ENCODE results near the gene KCTD10. TPM values are rescaled to one million over a fixed set of nuclear protein-coding genes. Genes with fewer than 3 reads are reported as not detected.

KCTD10 gene
- polyA plus RNA-seq, 2 of the 4 experiments (the other 2 are of a cell fraction): 43.5 to 50.4 TPM

- no peak overlapping the region for H3K27ac ChIP-seq
- FAIRE-seq (no peak), DNase-seq (ENCODE audit: low read depth in 1 of 2, low spot score in 1 of 2) (no peak), ATAC-seq (no peak)
- ChIA-PET POLR2A (no interaction called here), CTCF (interaction anchor here (0.8 to 2.8 kb wide), 4 partner anchors 10 to 271 kb away, joined by 3 to 16 read pairs (median 4); no protein-coding TSS in a partner anchor)
- 83% methylated on average over 3 of the region's 3 CpGs for WGBS (ENCODE audit: missing lambda C conversion rate)
- H3K4me3 ChIP-seq: no peak overlapping the region
- H3K9me3 ChIP-seq: no peaks in the 10 kb centered on the region
- no peak for TF ChIP-seq NR3C1 (IDR thresholded peaks at IDR 0.05)
- no peak for TF ChIP-seq EHMT2 (IDR thresholded peaks at IDR 0.05; ENCODE audit: low read depth)
- TF ChIP-seq MAFK (IDR thresholded peaks at IDR 0.05; ENCODE audit: partially characterized antibody): no peak
- no peaks in the 10 kb centered on the region for H3K4me1 ChIP-seq
- no peak overlapping the region for H3K4me2 ChIP-seq
Observed at GRCh38 chr12:109503611-109504010, 26.5 kb upstream of the KCTD10 start.

DNA sequence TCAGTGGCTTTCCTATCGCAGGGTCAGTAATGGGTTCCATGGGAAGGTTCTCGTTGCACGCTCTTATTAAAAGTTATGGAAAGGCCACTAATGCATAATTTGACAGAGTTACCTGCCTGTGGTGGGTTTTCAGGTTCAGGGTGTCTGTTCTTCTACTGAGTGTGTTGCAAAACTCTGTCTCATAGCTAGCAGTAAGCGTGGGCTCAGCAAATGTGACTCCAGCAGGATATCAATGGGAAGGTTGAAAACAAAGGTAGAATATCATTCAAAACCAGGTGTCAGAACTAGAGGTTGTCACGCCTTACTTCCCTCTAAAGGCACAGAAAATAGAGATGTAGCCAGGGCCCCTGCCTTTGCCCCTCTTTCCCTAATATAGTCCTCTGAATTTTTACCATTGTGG, 25.2 kb upstream of the KCTD10 start:
- no peak for TF ChIP-seq CHD4 (IDR thresholded peaks at IDR 0.05; ENCODE audit: borderline replicate concordance)
- TF ChIP-seq NFE2L2 (conservative IDR thresholded peaks at IDR 0.05; ENCODE audit: low read length): no peak
- TF ChIP-seq HEYL (CRISPR knock-in tag; IDR thresholded peaks at IDR 0.05): no peak
- TF ChIP-seq, protein P1, sequence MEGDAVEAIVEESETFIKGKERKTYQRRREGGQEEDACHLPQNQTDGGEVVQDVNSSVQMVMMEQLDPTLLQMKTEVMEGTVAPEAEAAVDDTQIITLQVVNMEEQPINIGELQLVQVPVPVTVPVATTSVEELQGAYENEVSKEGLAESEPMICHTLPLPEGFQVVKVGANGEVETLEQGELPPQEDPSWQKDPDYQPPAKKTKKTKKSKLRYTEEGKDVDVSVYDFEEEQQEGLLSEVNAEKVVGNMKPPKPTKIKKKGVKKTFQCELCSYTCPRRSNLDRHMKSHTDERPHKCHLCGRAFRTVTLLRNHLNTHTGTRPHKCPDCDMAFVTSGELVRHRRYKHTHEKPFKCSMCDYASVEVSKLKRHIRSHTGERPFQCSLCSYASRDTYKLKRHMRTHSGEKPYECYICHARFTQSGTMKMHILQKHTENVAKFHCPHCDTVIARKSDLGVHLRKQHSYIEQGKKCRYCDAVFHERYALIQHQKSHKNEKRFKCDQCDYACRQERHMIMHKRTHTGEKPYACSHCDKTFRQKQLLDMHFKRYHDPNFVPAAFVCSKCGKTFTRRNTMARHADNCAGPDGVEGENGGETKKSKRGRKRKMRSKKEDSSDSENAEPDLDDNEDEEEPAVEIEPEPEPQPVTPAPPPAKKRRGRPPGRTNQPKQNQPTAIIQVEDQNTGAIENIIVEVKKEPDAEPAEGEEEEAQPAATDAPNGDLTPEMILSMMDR (IDR thresholded peaks at IDR 0.05): no peak
- Histone ChIP-seq H3K9me3 (no peaks in the 10 kb centered on the region), H3K4me1 (no peaks in the 10 kb centered on the region), H3K4me2 (no peak overlapping the region), H3K27ac (no peak overlapping the region), H3K4me3 (no peak overlapping the region)
- CTCF ChIA-PET: interaction anchor here (0.9 to 2.0 kb wide), 4 partner anchors 16 to 19 kb away, joined by 3 to 7 read pairs (median 3); no protein-coding TSS in a partner anchor
- ATAC-seq (no peak), FAIRE-seq (no peak), DNase-seq (ENCODE audit: low read depth in 1 of 2, low spot score in 1 of 2) (no peak)
- POLR2A ChIA-PET: no interaction called here
- 95% methylated on average over 5 of the region's 5 CpGs for WGBS (ENCODE audit: missing lambda C conversion rate)

DNA sequence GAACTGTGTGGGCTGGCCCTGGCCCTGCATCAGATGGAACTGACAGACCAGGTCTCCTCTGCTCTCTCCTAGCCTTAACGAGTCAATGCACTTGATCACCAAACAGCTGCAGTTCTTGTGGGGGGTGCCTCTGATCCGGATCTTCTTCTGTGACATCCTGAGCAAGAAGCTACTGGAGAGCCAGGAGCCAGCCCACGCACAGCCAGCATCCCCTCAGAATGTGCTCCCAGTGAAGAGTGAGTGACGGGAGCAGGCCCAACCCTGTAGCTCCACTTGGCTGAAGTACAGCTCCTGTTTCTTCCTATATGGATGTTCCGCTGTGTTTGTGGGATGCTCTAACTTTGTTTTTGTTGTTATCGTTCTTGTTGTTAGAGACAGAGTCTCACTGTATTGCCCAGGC, 24.2 kb upstream of the KCTD10 start:
- no peaks in the 10 kb centered on the region for H3K4me1 ChIP-seq
- H3K4me2 ChIP-seq: no peak overlapping the region
- POLR2A ChIA-PET: interaction anchor here (0.6 kb wide), 1 partner anchor 652 kb away, joined by 3 read pairs; no protein-coding TSS in a partner anchor
- H3K4me3 ChIP-seq: no peak overlapping the region
- H3K9me3 ChIP-seq: no peaks in the 10 kb centered on the region
- TF ChIP-seq, protein P2, sequence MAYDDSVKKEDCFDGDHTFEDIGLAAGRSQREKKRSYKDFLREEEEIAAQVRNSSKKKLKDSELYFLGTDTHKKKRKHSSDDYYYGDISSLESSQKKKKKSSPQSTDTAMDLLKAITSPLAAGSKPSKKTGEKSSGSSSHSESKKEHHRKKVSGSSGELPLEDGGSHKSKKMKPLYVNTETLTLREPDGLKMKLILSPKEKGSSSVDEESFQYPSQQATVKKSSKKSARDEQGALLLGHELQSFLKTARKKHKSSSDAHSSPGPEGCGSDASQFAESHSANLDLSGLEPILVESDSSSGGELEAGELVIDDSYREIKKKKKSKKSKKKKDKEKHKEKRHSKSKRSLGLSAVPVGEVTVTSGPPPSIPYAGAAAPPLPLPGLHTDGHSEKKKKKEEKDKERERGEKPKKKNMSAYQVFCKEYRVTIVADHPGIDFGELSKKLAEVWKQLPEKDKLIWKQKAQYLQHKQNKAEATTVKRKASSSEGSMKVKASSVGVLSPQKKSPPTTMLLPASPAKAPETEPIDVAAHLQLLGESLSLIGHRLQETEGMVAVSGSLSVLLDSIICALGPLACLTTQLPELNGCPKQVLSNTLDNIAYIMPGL (CRISPR knock-in tag; IDR thresholded peaks at IDR 0.05; ENCODE audit: borderline replicate concordance): no peak
- TF ChIP-seq RFX5 (IDR thresholded peaks at IDR 0.05): no peak
- no peak for TF ChIP-seq KDM5A (IDR thresholded peaks at IDR 0.05)
- no peak for TF ChIP-seq ATOH8 (CRISPR knock-in tag; IDR thresholded peaks at IDR 0.05; ENCODE audit: low read depth)
- no peak for TF ChIP-seq MAZ (IDR thresholded peaks at IDR 0.05; ENCODE audit: borderline replicate concordance, low read depth, low read length)
- TF ChIP-seq BCL3 (IDR thresholded peaks at IDR 0.05): no peak
- no peak for TF ChIP-seq CEBPB (IDR thresholded peaks at IDR 0.05)
- no peak for TF ChIP-seq NFE2L2 (conservative IDR thresholded peaks at IDR 0.05; ENCODE audit: low read length)
- TF ChIP-seq MYC (IDR thresholded peaks at IDR 0.05; ENCODE audit: borderline replicate concordance, low read length): no peak
- no peak for TF ChIP-seq HOXA7 (CRISPR knock-in tag; IDR thresholded peaks at IDR 0.05)
- no peak for TF ChIP-seq USF2 (IDR thresholded peaks at IDR 0.05)
- no peak for TF ChIP-seq KDM1A (IDR thresholded peaks at IDR 0.05; ENCODE audit: low read depth)
- H3K27ac ChIP-seq: no peak overlapping the region
- WGBS (ENCODE audit: missing lambda C conversion rate): 89% methylated on average over 6 of the region's 6 CpGs
- FAIRE-seq (no peak), ATAC-seq (no peak), DNase-seq (ENCODE audit: low read depth in 1 of 2, low spot score in 1 of 2) (no peak)
- CTCF ChIA-PET: interaction anchor here (1.0 to 2.0 kb wide), 6 partner anchors 11 to 274 kb away, joined by 3 to 7 read pairs (median 3); no protein-coding TSS in a partner anchor

All from A549 (cell line).